Adipocyte (in vitro differentiated cells): ENCODE measurements around the gene PFDN2.

Source experiments
- DNase-seq: peaks from one replicate; pipeline ENCODE4 v3.0.0-alpha.2; 2015; ENCODE audit warnings: low read depth
- H3K27me3 ChIP-seq: replicated peaks from 2 replicates; pipeline ENCODE4 v1.7.0; 2013; ENCODE audit warnings: mild to moderate bottlenecking, low read length, moderate library complexity; ENCODE audit not compliant: control insufficient read depth, insufficient read depth
- H3K36me3 ChIP-seq: 2 replicates; pipeline ENCODE4 v1.7.0; 2013; ENCODE audit warnings: low read length, mild to moderate bottlenecking, moderate library complexity; ENCODE audit not compliant: control insufficient read depth, insufficient read depth, severe bottlenecking
- H3K4me1 ChIP-seq: 2 replicates; pipeline ENCODE4 v1.7.0; 2013; ENCODE audit warnings: mild to moderate bottlenecking, low read length, moderate library complexity; ENCODE audit not compliant: control insufficient read depth, insufficient read depth
- H3K4me3 ChIP-seq: 2 replicates; pipeline ENCODE4 v1.7.0; 2013; ENCODE audit warnings: mild to moderate bottlenecking, low read length, moderate library complexity
- H3K9ac ChIP-seq: 2 replicates; pipeline ENCODE4 v1.7.0; 2013; ENCODE audit warnings: mild to moderate bottlenecking, low read length, moderate library complexity
- H3K9me3 ChIP-seq: 2 replicates; pipeline ENCODE4 v1.7.0; 2013; ENCODE audit warnings: mild to moderate bottlenecking, low read length, moderate library complexity; ENCODE audit not compliant: control insufficient read depth

PFDN2 gene

DNA sequence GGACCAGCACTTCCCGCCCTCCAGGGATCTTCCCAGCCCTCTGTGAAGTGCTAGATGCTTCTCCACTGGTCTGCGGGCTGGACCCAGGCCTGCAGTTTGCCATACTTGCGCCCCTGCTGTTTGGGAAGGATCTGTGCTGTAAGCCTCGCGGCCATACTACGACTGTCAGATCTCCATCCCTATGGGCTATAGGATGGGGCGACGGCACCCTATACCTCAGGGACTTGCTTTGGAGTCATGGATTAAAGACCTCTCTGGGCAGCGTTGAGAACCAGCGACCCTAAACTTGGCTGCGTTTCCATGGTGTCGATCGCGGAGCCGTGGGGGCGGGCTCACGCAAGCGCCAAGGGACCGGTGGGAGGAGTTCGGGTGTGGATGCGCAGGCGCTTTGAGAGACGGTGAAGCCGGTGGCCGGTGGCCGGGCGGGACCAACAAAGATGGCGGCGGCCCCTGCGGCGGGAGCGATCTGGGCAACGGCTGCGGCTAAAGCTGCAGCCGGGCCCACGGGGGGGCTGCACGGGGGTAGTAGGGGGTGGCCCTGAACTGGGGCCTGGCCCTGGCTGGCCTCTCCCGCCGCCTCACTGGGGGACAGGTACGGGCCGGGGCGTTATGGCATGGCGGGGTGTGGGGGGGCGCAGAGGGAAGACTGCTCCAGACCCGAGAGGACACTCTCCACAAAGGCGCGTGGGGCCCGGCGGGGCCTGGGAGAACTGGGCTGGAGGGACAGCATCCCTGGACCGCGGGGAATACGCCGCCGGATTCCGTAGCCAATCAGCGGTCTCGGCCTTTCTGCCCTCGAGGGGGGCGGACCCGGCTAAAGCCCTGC is 41.5 kb upstream of the PFDN2 start, which contains the start of gene USP21:
TSS of gene USP21 (plus strand) at position 414 of the 826 bp plus-strand sequence. CDS start 1,141 bp downstream, outside the sequence.
- Histone ChIP-seq H3K9me3 (no peaks in the 10 kb centered on the region), H3K27me3 (no peaks in the 10 kb centered on the region), H3K9ac (peak within 1 kb of the TSS; percentile 90), H3K36me3 (peaks cover 37% of the 10 kb centered on the region), H3K4me1 (peaks cover 18% of the 10 kb centered on the region), H3K4me3 (peak within 1 kb of the TSS; percentile 90)
- DNase-seq, result peak; percentile 98

DNA sequence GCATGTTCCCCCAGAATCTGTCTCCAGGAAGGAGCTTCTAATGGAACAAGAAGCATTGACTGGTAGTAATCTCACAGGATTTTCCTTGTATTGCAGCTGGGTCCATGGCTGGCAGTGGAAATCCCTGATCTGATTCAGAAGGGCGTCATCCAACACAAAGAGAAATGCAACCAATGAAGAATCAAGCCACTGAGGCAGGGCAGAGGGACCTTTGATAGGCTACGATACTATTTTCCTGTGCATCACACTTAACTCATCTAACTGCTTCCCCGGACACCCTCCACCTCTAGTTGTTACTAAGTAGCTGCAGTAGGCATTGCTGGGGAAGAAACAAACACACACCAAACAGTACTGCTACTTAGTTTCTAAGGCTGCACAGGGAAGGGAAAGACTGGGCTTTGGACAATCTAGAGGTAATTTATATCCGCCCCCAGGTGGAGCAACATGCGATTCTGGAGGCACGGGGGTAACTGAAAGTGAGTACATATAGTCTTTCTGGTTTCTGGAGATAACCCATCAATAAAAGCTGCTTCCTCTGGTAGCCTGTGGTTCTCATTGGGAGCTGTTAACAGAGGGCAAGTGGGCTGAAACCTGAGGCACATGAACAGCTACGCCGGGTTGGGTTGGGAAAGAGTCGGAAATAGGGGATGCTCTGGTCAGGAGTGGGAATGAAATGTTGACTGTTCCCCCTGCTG is 40.6 kb upstream of the PFDN2 start:
- H3K9ac ChIP-seq, result peak overlapping the region; percentile 90
- no peak for DNase-seq
- no peaks in the 10 kb centered on the region for H3K27me3 ChIP-seq
- H3K9me3 ChIP-seq, result no peaks in the 10 kb centered on the region
- peaks cover 35% of the 10 kb centered on the region for H3K36me3 ChIP-seq
- peak overlapping the region; percentile 90 for H3K4me3 ChIP-seq
- peaks cover 18% of the 10 kb centered on the region for H3K4me1 ChIP-seq

DNA sequence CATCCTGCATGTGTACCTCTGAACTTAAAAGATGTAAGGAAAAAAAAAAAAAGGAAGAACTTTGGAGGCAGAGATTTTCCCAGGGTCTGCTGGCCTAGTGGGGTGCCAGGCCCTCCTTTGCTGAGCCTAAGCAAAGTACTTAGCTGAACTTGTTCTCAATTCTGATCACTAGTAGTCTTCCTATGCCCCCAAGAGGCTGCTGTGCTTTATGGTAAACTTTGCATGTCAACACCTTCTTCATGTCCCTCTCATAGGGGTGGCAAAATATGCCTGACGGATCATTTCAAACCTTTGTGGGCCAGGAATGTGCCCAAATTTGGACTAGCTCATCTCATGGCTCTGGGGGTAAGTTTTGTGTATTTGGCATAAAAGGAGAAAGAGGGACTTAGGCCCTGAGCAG is 40.0 kb upstream of the PFDN2 start:
- DNase-seq, result no peak
- Histone ChIP-seq H3K27me3 (no peaks in the 10 kb centered on the region), H3K4me3 (no peak overlapping the region), H3K9me3 (no peaks in the 10 kb centered on the region), H3K9ac (no peak overlapping the region), H3K4me1 (peaks cover 22% of the 10 kb centered on the region), H3K36me3 (peaks cover 29% of the 10 kb centered on the region)

DNA sequence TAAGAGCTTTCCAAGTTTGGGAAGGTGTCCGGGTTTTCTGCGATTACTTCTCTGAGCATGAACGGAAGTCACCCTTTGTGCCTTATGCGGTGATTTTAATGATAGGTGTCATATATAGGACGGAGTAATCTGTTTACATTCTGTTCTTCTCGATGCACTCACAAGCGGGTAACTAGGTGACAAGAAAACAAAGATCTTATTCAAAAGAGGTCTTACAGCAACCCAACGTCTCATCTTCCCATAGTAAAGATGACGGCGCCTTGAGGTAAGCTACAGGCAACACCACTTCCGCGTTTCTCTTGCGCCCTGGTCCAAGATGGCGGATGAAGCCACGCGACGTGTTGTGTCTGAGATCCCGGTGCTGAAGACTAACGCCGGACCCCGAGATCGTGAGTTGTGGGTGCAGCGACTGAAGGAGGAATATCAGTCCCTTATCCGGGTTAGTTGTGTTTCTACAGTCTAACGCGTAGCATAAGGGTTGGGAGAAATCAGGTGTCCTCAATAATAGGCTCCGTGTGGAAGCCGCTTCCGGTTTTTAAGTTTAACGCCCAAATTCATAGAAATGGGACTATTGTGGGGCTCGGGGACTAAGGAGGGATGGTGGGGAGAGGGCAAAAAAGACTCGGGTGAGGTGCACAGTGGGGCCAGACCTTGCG is 36.0 kb upstream of the PFDN2 start, which contains the start of gene UFC1:
TSS of gene UFC1 (plus strand) at position 297 of the 656 bp plus-strand sequence. CDS start at position 317, 20 bp downstream.
- Histone ChIP-seq H3K9me3 (no peaks in the 10 kb centered on the region), H3K4me3 (peak within 1 kb of the TSS; percentile 98), H3K9ac (peak within 1 kb of the TSS; percentile 98), H3K4me1 (peaks cover 8% of the 10 kb centered on the region), H3K36me3 (peaks cover 18% of the 10 kb centered on the region), H3K27me3 (no peaks in the 10 kb centered on the region)
- DNase-seq, result peak; percentile 92

DNA sequence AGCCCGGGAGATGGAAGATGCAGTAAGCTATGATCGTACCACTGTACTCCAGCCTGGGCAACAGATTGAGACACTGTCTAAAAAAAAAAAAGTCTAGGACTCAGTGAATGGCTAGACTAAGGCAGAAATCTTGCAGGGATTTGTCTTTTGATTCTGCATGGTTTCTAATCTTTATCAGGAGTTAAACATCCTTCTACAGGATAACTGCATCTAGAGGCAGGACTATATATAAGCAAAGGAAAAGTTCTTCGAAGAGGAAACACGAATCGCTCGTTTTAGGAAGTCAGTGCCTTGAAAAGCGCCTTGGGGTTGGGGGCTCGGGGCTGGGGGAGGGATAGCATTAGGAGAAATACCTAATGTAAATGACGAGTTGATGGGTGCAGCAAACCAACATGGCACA is 35.3 kb upstream of the PFDN2 start:
- no peaks in the 10 kb centered on the region for H3K9me3 ChIP-seq
- peaks cover 12% of the 10 kb centered on the region for H3K36me3 ChIP-seq
- no peak for DNase-seq
- H3K9ac ChIP-seq, result peak overlapping the region; percentile 98
- H3K4me1 ChIP-seq, result peaks cover 4% of the 10 kb centered on the region
- H3K4me3 ChIP-seq, result peak overlapping the region; percentile 98
- no peaks in the 10 kb centered on the region for H3K27me3 ChIP-seq

DNA sequence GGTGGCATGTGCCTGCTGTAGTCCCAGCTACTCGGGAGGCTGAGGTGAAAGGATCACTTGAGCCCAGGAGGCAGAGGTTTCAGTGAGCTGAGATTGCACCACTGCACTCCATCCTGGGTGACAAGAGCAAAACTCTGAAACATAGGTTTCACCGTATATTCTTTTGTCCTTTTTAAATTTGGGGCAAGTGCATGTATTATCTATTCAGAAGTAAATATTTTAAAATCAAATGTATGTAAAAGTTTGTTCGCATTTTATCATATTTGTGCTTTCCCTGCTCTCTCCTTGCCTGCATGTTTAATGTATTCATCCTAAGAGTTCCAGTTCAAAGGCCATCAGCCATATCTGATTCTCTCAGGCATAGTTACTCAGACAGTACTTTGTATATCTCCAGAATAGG is 28.0 kb upstream of the PFDN2 start:
- Histone ChIP-seq H3K27me3 (no peaks in the 10 kb centered on the region), H3K36me3 (no peaks in the 10 kb centered on the region), H3K9me3 (no peaks in the 10 kb centered on the region), H3K4me1 (no peaks in the 10 kb centered on the region), H3K4me3 (no peak overlapping the region), H3K9ac (no peak overlapping the region)
- no peak for DNase-seq

DNA sequence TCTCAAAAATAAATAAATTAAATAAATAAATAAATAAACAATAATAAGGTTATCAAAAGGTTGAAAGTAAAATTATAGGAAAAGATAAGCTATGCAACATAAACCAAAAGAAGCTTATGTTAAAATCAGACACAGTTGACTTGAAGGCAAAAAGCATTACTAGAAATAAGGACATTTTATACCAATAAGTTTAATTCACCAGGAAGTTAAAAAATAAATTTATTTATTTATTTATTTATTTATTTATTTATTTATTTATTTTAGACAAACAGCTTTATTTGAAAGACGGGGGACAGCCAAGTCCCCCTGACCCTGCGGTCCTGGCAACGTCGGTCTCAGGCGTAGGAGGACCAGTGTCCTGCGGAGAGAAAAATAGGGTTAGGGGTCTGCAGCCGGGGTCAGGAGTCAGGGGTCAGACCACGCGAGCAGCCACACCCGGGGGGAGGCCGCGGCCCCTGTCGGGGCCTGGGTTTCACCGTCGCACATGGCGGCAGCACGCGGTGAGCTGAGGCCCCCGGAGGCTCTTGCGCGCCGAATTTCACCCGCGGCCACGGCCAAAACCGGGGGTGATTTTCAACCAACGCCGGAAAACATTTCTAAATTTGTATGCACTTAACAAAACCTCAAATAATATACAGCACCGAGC is 23.0 kb upstream of the PFDN2 start:
- H3K9ac ChIP-seq, result no peak overlapping the region
- H3K27me3 ChIP-seq, result no peaks in the 10 kb centered on the region
- no peak overlapping the region for H3K4me3 ChIP-seq
- no peaks in the 10 kb centered on the region for H3K9me3 ChIP-seq
- H3K36me3 ChIP-seq, result no peaks in the 10 kb centered on the region
- DNase-seq, result no peak
- H3K4me1 ChIP-seq, result peaks cover 12% of the 10 kb centered on the region

DNA sequence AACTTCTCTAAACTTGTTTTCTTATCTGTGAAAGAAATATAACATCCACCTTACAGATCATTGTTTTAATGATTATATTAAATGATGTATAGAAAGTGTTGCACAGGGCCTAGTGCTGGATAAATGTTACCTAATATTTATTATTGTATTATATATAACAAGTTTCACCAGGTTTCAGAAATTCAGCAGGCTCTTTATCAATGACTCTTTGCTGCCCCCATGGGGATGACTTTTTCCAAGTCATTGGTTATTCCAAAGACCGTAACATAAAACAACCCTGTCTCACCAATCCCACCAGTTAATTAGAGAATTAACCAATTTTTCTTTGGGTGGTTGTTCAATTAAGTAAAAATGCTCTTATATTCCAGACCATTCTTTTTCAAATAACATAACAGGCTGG is 21.9 kb upstream of the PFDN2 start:
- Histone ChIP-seq H3K27me3 (no peaks in the 10 kb centered on the region), H3K4me3 (no peak overlapping the region), H3K36me3 (no peaks in the 10 kb centered on the region), H3K4me1 (peaks cover 12% of the 10 kb centered on the region), H3K9ac (no peak overlapping the region), H3K9me3 (no peaks in the 10 kb centered on the region)
- DNase-seq, result peak; percentile 79

DNA sequence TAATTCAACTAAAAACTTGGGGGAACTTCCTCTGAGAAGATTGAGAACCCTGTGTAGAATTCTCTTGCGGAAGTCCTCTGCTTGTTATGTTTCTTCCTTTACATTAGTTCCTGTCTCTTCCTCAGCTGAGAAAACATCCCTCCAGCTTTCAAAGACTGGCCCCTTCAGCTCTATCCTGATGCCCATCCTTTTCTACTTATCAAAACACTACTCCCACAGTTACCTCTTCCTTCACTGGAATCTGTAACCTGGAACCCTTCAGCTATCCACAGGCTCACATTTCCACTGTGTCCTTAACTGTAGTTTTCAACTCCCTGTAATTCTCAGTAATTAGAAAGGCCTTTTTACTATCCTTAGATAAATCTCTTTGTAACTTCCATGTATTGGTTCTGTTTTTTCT is 20.6 kb upstream of the PFDN2 start:
- peak overlapping the region; percentile 20 for H3K9ac ChIP-seq
- no peaks in the 10 kb centered on the region for H3K36me3 ChIP-seq
- no peak overlapping the region for H3K4me3 ChIP-seq
- peaks cover 18% of the 10 kb centered on the region for H3K4me1 ChIP-seq
- no peaks in the 10 kb centered on the region for H3K9me3 ChIP-seq
- H3K27me3 ChIP-seq, result no peaks in the 10 kb centered on the region
- no peak for DNase-seq

DNA sequence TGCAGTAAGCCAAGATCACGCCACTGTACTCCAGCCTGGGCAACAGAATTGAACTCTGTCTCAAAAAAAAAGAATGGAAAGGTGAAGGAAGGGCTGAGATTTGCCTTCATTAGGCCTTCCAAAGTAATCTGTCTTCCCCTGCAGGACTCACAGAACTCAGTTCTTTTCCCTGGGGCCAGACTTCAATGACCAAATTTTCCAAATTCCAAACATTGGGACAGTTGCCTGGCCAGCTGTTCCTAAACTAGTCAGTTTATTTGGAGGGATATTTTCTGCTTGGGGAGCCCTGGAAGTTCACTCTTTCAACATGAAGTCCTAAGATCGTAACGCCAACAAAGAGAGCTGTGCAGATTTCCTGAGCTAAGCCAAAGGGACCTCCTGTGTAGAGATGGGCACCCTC is 20.0 kb upstream of the PFDN2 start:
- H3K36me3 ChIP-seq, result no peaks in the 10 kb centered on the region
- H3K9ac ChIP-seq, result peak overlapping the region; percentile 20
- no peak for DNase-seq
- H3K4me3 ChIP-seq, result no peak overlapping the region
- H3K9me3 ChIP-seq, result no peaks in the 10 kb centered on the region
- no peaks in the 10 kb centered on the region for H3K27me3 ChIP-seq
- H3K4me1 ChIP-seq, result peaks cover 19% of the 10 kb centered on the region
